Breast epithelium (tissue), 3 donors: ENCODE data around the gene THOC6.

Source experiments
- CTCF ChIP-seq, 3 donors: fragments of 450-650 bp; IDR thresholded peaks; one replicate each; pipeline ENCODE4 v1.5.1; 2016 to 2017; ENCODE audit warnings: antibody characterized with exemption in 3 of 3, mild to moderate bottlenecking in 3 of 3, moderate library complexity in 3 of 3
- POLR2A ChIP-seq: fragments of 450-650 bp; IDR thresholded peaks from one replicate; pipeline ENCODE4 v1.6.1; 2016; ENCODE audit warnings: antibody characterized with exemption, mild to moderate bottlenecking, moderate library complexity
- POLR2AphosphoS5 ChIP-seq, 3 donors: sonication (generic); formaldehyde crosslinking; IDR thresholded peaks; one replicate each; pipeline ENCODE4 v1.6.1; 2017; ENCODE audit warnings: antibody characterized with exemption in 3 of 3

- TF ChIP-seq CTCF (IDR thresholded peaks at IDR 0.05) (no peak), POLR2A (no peak), POLR2AphosphoS5 (IDR thresholded peaks at IDR 0.05) (no peak)
Measured at GRCh38 chr16:3026003-3026378, 2.2 kb downstream of the THOC6 start.
